Measurements from ENCODE around the gene ZNF296. TPM values are rescaled to one million over a fixed set of nuclear protein-coding genes. Genes with fewer than 3 reads are reported as not detected.

Gene ZNF296
- total RNA-seq, 1 experiment from 2014 or later: 13.8 TPM

GRCh38 chr19:45087531-45087930 is 11.3 kb upstream of the ZNF296 start:
- Mint-ChIP-seq H3K9me3 (no peaks in the 10 kb centered on the region), H3K4me3 (no peak overlapping the region), H3K27ac (peak overlapping the region; percentile 82), H3K36me3 (peaks cover 25% of the 10 kb centered on the region), H3K4me1 (peaks cover 19% of the 10 kb centered on the region), H3K27me3 (ENCODE audit: low read depth) (no peaks in the 10 kb centered on the region)
- no peak for ATAC-seq
- DNase-seq (ENCODE audit: low spot score): no peak
- CTCF ChIA-PET: interaction anchor here (1.4 kb wide), 1 partner anchor 28 kb away, joined by 3 read pairs; no protein-coding TSS in a partner anchor
- TF ChIP-seq, protein P1, sequence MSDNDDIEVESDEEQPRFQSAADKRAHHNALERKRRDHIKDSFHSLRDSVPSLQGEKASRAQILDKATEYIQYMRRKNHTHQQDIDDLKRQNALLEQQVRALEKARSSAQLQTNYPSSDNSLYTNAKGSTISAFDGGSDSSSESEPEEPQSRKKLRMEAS (CRISPR knock-in tag; IDR thresholded peaks at IDR 0.05): no peak
- no peak for TF ChIP-seq ZNF671 (CRISPR knock-in tag; IDR thresholded peaks at IDR 0.05)
- TF ChIP-seq ESRRA (CRISPR knock-in tag; IDR thresholded peaks at IDR 0.05; ENCODE audit: borderline replicate concordance): no peak
- no peak for TF ChIP-seq NR2C2 (CRISPR knock-in tag; IDR thresholded peaks at IDR 0.05)
- no peak for TF ChIP-seq SP1 (CRISPR knock-in tag; conservative IDR thresholded peaks at IDR 0.05)
- TF ChIP-seq, protein P2, sequence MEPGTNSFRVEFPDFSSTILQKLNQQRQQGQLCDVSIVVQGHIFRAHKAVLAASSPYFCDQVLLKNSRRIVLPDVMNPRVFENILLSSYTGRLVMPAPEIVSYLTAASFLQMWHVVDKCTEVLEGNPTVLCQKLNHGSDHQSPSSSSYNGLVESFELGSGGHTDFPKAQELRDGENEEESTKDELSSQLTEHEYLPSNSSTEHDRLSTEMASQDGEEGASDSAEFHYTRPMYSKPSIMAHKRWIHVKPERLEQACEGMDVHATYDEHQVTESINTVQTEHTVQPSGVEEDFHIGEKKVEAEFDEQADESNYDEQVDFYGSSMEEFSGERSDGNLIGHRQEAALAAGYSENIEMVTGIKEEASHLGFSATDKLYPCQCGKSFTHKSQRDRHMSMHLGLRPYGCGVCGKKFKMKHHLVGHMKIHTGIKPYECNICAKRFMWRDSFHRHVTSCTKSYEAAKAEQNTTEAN (CRISPR knock-in tag; IDR thresholded peaks at IDR 0.05): no peak
- no peak for TF ChIP-seq CREB1 (CRISPR knock-in tag; IDR thresholded peaks at IDR 0.05)
- no peak for TF ChIP-seq RORB (CRISPR knock-in tag; IDR thresholded peaks at IDR 0.05)
- no peak for TF ChIP-seq OVOL2 (CRISPR knock-in tag; IDR thresholded peaks at IDR 0.05; ENCODE audit: borderline replicate concordance)
- POLR2A ChIA-PET: no interaction called here

DNA sequence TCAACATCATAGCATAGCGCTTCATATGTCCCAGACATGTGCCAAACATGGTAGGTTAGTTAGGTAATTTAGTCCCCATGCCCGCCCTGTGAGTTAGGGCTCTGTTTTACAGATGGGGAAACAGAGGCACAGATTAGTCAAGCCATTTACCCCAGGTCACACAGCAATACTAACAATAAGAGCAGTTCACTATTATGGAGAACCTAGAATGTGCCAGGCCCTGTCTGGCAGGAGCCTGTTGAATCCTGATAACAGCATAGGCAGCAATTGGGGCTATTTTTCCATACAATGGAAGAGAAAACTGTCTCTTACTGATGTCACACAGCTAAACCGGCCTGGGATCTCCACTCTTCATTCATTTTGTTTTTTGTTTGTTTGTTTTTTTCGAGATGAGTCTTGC is 10.2 kb upstream of the ZNF296 start:
- no peaks in the 10 kb centered on the region for H3K9me3 Mint-ChIP-seq
- TF ChIP-seq JAZF1 (CRISPR knock-in tag; IDR thresholded peaks at IDR 0.05): no peak
- TF ChIP-seq MYBL2 (CRISPR knock-in tag; IDR thresholded peaks at IDR 0.05): no peak
- no peak for TF ChIP-seq FOXP1 (CRISPR knock-in tag; IDR thresholded peaks at IDR 0.05; ENCODE audit: borderline replicate concordance)
- TF ChIP-seq GABPB1 (CRISPR knock-in tag; IDR thresholded peaks at IDR 0.05): no peak
- no peak for TF ChIP-seq SMAD3 (CRISPR knock-in tag; IDR thresholded peaks at IDR 0.05; ENCODE audit: borderline replicate concordance)
- TF ChIP-seq HMGA2 (CRISPR knock-in tag; IDR thresholded peaks at IDR 0.05): no peak
- no peak for TF ChIP-seq ZNF138 (CRISPR knock-in tag; conservative IDR thresholded peaks at IDR 0.05)
- TF ChIP-seq ZNF232 (CRISPR knock-in tag; IDR thresholded peaks at IDR 0.05): no peak
- TF ChIP-seq ZNF219 (CRISPR knock-in tag; IDR thresholded peaks at IDR 0.05; ENCODE audit: borderline replicate concordance): no peak
- TF ChIP-seq SP1 (CRISPR knock-in tag; conservative IDR thresholded peaks at IDR 0.05): no peak
- no peak for TF ChIP-seq EMX1 (CRISPR knock-in tag; IDR thresholded peaks at IDR 0.05)
- no peak for TF ChIP-seq ZNF425 (CRISPR knock-in tag; conservative IDR thresholded peaks at IDR 0.05)
- H3K4me1 Mint-ChIP-seq: peaks cover 28% of the 10 kb centered on the region
- H3K27me3 Mint-ChIP-seq (ENCODE audit: low read depth): no peaks in the 10 kb centered on the region
- no peak for ATAC-seq
- no peak overlapping the region; the same call in 1 of the 2 replicates for H3K27ac Mint-ChIP-seq
- DNase-seq (ENCODE audit: low spot score): no peak
- no peak overlapping the region for H3K4me3 Mint-ChIP-seq
- H3K36me3 Mint-ChIP-seq: peaks cover 35% of the 10 kb centered on the region
- POLR2A ChIA-PET: no interaction called here
- CTCF ChIA-PET: no interaction called here

DNA sequence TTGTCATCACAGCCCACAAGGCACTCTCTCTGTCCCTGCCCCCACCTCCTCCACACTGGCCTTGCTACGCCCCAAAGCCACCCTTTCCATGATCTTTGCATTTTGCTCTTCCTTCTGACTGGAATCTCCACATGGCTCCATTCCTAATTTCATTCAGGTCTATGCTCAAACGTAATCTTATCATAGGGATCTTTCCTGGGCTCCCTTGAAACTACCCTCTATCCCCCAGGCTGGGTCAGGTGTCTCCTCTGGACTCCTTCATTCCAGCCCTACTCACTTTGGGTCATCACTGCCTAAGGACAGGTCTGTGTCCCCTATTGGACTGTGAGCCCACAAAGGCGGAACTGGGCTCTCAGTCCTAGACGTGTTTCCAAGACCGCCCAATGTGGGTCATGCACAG is 5.9 kb upstream of the ZNF296 start:
- no peak for DNase-seq (ENCODE audit: low spot score)
- peak overlapping the region; percentile 40 for H3K4me3 Mint-ChIP-seq
- ChIA-PET POLR2A (no interaction called here), CTCF (no interaction called here)
- H3K36me3 Mint-ChIP-seq: peaks cover 25% of the 10 kb centered on the region
- no peaks in the 10 kb centered on the region for H3K9me3 Mint-ChIP-seq
- peaks cover 37% of the 10 kb centered on the region for H3K4me1 Mint-ChIP-seq
- no peak for ATAC-seq
- H3K27ac Mint-ChIP-seq: peak overlapping the region; percentile 88
- H3K27me3 Mint-ChIP-seq (ENCODE audit: low read depth): no peaks in the 10 kb centered on the region
- TF ChIP-seq ATF6 (CRISPR knock-in tag; IDR thresholded peaks at IDR 0.05): no peak
- TF ChIP-seq FOXJ3 (CRISPR knock-in tag; IDR thresholded peaks at IDR 0.05; ENCODE audit: borderline replicate concordance): no peak
- TF ChIP-seq GRHL2 (CRISPR knock-in tag; IDR thresholded peaks at IDR 0.05; ENCODE audit: insufficient replicate concordance, severe bottlenecking): no peak
- no peak for TF ChIP-seq TP53 (CRISPR knock-in tag; IDR thresholded peaks at IDR 0.05)
- TF ChIP-seq, protein P3, sequence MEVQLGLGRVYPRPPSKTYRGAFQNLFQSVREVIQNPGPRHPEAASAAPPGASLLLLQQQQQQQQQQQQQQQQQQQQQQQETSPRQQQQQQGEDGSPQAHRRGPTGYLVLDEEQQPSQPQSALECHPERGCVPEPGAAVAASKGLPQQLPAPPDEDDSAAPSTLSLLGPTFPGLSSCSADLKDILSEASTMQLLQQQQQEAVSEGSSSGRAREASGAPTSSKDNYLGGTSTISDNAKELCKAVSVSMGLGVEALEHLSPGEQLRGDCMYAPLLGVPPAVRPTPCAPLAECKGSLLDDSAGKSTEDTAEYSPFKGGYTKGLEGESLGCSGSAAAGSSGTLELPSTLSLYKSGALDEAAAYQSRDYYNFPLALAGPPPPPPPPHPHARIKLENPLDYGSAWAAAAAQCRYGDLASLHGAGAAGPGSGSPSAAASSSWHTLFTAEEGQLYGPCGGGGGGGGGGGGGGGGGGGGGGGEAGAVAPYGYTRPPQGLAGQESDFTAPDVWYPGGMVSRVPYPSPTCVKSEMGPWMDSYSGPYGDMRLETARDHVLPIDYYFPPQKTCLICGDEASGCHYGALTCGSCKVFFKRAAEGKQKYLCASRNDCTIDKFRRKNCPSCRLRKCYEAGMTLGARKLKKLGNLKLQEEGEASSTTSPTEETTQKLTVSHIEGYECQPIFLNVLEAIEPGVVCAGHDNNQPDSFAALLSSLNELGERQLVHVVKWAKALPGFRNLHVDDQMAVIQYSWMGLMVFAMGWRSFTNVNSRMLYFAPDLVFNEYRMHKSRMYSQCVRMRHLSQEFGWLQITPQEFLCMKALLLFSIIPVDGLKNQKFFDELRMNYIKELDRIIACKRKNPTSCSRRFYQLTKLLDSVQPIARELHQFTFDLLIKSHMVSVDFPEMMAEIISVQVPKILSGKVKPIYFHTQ (CRISPR knock-in tag; IDR thresholded peaks at IDR 0.05): no peak
- TF ChIP-seq ZBTB21 (CRISPR knock-in tag; IDR thresholded peaks at IDR 0.05; ENCODE audit: borderline replicate concordance): no peak
- TF ChIP-seq RELA (CRISPR knock-in tag; IDR thresholded peaks at IDR 0.05; ENCODE audit: borderline replicate concordance): no peak
- TF ChIP-seq SP1 (CRISPR knock-in tag; conservative IDR thresholded peaks at IDR 0.05): no peak
- no peak for TF ChIP-seq TEAD1 (CRISPR knock-in tag; IDR thresholded peaks at IDR 0.05)
